Measurements from ENCODE around the gene CAPG.

CAPG gene

GRCh38 chr2:85356186-85356585 is 54.0 kb downstream of the CAPG start:
- DNase-seq (ENCODE audit: low spot score), result no peak

- DNase-seq (ENCODE audit: low spot score), result no peak
Observed at GRCh38 chr2:85355521-85355920, 54.6 kb downstream of the CAPG start.

DNA sequence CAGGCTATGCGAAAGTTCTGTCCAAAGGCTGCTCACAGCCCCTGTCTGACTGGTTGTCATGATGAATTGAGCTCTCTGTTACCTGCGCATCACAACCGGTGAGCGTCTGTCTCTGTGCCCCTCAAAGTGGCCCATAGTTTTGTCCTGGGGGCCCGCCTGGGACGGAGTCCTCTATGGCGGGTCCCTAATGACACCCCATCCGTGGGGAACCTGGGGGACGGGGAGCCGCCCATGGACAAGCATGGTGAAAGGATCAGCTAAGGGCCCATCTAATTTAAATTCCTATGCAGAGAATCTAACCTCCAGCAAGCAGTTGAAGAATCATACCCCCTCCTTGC is 55.1 kb downstream of the CAPG start:
- DNase-seq (ENCODE audit: low spot score), result no peak

- peak; percentile 99 for DNase-seq (ENCODE audit: low spot score)
Observed at GRCh38 chr2:85354286-85355072, 55.7 kb downstream of the CAPG start, which contains the start of the genes ELMOD3 and RETSAT. TSS of gene ELMOD3 (plus strand) at chr2:85354769. CDS start at chr2:85357199, 2,430 bp downstream. TSS of gene RETSAT (minus strand) at chr2:85354528. CDS start at chr2:85354507, 21 bp downstream.

DNA sequence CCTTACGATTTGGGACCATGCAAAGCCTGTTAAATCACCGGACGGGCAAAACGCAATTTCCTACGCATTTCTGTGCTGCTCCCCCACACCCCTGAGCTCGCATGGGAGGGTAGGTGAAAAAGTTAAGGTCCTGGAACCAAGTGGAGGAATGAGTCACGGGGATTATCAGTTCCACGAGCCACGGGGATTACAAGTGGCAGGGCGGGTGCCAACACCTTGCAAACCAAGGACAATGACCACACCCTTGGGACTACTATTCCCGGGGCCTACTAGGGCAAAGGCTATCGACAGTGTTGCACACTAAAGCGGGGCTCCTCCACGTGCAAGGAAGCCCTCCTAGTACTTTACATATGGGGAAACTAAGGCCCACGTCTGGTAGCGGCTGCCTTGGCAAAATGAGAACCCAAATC is 56.3 kb downstream of the CAPG start:
- DNase-seq (ENCODE audit: low spot score), result peak; percentile 16

GRCh38 chr2:85347599-85347998 is 62.6 kb downstream of the CAPG start:
- DNase-seq (ENCODE audit: low spot score), result no peak
